AG08396 (cell line): ENCODE results near the gene PTDSS2.
"Not testable (repeated sequence)": the region's sequence is repeated elsewhere in the genome, so short reads cannot be mapped to it uniquely, and the experiment has no call there.

Experiments used
- DNase-seq: peaks from one replicate; pipeline ENCODE4 v3.0.0; 2012; ENCODE audit warnings: low spot score, mixed read lengths

Gene PTDSS2

DNA sequence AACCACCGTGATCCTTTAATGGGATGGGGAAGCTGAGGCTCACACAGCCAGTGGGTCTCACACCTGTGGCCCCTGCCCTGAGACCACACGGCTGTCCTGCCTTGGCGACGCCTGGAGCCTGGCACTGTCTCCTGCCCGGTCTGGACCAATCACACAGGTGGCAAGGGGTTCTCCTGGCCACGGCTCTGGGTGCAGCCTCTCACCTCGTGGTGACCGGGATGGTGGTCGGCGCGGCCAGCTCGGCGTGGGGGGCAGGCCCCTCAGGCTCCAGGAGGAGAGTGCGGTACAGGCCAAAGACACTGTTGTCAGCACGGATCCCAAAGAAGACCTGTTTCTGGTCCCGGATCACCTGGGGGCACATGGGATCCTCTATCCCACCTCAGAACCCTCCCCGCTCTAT is 17.0 kb upstream of the PTDSS2 start:
- no peak for DNase-seq

DNA sequence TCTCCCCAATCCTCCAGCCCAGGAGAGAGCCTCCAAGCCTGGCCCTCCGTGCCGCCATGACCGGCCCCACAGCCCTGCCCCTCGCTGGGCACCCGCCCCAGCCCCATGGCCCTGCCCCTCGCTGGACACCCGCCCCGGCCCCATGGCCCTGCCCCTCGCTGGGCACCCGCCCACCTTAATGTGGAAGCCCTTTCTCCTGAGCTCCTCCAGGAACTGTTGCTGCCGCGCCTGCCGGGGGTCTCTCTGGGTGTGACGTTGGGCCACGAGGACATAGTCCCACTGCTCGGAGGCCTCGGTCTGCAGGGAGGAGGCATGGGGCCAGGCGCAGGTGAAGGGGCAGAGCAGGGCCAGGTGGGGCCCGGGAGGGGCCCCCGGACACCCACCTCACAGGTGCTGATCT is 16.4 kb upstream of the PTDSS2 start:
- DNase-seq: no peak

DNA sequence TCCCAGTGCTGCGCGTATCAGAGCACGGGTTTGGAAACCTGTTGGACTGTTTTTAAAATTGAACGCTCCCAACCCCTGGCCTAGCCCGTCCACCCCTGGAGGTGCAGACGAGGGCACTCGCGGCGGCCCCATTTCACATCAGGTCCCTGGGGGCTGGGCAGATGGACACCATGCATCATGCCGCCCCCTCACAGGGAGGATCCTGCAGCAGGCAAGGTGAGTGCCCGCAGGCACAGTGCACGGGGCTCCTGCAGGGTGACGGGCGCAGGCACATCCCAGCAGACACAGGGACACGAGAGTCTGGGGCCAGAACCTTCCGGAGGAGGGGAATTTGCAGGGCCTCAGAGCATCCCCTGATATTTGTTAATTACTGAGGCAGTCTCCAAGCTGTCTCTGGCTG is 15.6 kb upstream of the PTDSS2 start:
- DNase-seq: no peak

DNA sequence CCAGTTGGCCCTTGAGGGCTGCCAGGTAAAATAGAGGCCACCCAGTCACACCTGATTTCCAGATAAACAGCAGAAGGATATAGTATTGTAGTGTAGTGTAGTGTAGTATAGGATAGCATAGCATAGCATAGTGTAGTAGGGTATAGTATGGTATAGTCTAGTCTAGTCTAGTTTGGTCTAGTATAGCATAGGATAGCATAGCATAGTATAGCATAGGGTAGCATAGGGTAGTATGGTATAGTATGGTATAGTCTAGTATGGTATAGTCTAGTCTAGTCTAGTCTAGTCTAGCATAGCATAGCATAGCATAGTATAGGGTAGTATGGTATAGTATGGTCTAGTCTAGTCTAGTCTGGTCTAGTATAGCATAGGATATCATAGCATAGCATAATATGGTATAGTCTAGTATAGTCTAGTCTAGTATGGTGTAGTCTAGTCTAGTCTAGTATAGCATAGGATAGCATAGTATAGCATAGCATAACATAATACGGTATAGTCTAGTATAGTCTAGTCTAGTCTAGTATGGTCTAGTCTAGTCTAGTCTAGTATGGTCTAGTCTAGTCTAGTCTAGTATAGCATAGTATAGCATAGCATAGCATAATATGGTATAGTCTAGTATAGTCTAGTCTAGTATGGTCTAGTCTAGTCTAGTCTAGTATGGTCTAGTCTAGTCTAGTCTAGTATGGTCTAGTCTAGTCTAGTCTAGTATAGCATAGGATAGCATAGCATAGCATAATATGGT is 14.9 kb upstream of the PTDSS2 start:
- DNase-seq: not testable (repeated sequence)

DNA sequence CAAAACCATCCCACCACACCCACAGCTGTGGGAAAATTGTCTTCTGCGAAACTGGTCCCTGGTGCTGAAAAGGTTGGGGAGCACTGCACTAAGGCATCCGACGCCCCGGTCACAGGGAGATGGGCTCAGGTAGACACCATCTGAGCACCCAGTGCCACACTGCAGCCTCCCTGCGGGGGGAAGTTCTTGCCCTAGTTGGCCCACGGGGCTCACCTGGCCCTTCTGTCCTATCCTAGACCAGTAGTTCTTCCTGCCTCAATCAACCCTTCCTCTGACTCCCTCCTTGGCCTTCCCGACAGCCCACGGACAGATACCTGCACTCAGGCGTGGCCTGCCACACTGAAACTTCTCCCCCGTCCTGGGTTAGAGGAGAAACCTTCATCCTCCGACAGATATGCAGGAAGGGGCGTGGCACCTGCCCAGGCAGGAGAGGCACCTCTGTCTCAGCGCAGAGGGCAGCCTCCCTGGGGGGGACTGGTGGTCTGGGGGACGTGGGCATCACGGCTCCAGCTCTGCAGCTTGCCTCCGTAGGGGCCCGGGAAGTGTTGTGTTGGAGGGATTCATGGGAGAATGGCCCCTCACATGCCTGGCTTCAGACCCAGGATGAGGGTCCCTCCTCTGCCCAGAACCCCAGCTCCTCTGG is 12.7 kb upstream of the PTDSS2 start:
- DNase-seq: no peak

DNA sequence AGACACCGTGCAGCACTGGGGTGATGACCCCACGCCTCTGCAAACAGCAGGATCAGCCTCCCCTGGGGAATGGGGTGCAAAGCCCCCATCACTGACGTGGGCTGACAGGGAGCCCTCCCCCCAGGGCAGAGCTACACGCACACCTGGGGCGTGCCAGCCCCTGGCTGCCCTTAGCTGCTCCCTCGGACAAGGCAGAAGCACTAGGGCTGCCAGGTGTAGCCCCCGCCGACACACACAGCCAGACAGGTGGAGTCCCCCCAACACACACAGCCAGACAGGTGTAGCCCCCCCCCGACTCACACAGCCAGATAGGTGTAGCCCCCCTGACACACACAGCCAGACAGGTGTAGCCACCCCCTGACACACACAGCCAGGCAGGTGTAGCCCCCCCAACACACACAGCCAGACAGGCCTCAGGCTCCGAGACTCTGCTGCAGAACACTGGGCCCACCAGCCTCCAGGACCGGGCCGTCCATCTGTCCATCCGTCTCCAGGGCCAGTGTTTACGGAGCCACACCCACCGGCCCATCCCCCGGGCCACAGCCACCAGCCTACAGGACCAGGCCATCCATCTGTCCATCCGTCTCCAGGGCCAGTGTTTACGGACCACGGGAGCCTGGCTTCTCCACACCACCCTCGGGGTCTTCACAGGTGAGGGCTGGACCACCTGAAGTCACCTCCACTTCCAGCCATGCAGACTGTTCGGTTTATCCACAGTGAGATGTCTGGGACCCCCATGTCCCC is 11.8 kb upstream of the PTDSS2 start:
- DNase-seq: no peak

DNA sequence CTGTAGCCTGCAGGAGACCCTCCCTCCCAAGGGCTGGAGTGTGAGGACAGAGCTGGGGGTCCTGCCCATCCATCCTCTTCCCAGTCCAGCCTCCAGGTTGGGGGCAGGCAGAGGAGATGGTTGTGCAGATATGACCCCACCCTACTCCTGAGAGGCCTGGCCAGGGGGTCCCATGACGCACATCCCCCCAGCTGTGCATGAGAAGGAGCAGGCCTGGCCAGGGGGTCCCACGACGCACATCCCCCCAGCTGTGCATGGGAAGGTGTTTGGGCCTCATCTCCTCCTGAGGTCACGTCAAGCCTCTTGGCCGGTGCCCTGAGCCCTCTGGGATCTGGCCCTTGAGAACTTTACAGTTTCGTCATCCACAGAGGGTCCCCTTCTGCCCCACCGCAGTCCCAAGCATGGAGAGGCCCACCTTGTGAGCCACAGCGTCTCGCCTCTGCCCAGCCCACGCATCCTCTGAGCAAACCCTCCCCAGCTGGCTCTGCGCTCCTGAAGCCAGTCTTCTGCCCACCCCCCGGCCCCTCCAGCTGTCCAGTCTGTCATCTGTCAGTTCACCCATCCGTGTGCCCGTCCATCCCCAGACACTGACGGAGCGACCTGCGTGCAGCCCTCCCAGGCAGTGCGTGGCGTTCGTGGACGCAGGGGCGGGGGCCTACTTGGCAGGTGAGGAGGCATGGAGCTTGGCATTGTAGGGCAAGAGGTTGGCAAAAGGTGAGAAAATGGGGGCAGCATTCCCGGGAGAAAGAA is 10.6 kb upstream of the PTDSS2 start:
- no peak for DNase-seq

DNA sequence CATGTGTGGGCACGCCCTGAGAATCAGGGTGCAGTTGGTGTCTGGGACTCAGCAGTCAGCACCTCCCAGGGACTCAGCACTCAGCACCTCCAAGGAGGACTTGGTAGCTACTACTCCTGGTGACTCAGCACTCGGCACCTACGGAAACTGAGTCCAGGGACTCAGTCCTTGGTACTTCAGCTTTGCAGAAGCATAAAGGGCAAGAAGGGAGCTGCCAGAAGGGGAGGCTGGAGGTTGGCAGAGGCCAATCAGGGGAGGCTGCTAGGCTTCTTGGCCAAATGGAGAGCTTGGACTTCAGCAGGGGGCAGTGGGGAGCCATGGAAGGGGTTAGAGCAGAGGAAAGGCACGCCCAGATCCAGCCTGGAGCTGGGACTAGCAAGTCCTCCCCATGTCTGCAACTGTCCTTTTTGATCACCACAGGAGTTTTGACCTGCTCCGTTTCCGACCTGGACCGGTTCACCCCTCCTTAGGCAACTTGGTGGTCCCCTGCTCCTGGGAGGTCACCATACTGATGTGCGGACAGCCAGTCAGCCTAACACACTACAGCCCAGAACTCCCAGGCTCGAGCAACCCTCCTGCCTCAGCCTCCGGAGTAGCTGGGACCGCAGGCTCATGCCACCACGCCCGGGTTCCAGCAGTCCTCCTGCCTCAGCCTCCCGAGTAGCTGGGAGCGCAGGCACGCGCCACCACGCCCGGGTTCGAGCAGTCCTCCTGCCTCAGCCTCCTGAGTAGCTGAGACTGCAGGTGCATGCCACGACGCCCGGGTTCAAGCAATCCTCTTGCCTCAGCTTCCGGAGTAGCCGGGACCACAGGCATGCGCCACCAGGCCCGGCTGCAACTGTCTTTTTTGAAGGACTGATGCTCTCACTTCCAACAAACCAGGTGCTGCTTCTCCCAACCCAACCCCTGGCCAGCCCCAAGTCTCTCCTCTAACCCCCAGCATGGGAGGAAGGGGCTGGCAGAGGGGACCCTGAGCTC is 9.7 kb upstream of the PTDSS2 start:
- no peak for DNase-seq

DNA sequence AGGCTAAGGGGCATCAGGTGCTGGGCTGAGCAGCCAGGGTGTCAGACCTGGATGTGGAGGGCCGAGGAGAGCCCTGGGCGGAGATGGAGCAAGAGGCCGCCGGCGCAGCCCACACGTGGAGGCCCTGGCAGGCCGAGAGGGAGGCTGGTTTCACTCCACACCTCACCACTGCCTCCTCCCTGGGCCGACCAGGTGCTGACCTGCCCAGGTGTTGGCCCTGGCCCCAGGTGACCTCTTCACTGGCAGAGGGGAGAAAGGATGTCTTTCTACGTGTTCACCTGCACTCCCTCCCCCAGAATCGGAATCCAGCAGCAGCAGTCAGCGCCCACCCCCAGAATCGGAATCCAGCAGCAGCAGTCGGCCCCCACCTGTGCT is 9.0 kb upstream of the PTDSS2 start:
- DNase-seq: no peak

DNA sequence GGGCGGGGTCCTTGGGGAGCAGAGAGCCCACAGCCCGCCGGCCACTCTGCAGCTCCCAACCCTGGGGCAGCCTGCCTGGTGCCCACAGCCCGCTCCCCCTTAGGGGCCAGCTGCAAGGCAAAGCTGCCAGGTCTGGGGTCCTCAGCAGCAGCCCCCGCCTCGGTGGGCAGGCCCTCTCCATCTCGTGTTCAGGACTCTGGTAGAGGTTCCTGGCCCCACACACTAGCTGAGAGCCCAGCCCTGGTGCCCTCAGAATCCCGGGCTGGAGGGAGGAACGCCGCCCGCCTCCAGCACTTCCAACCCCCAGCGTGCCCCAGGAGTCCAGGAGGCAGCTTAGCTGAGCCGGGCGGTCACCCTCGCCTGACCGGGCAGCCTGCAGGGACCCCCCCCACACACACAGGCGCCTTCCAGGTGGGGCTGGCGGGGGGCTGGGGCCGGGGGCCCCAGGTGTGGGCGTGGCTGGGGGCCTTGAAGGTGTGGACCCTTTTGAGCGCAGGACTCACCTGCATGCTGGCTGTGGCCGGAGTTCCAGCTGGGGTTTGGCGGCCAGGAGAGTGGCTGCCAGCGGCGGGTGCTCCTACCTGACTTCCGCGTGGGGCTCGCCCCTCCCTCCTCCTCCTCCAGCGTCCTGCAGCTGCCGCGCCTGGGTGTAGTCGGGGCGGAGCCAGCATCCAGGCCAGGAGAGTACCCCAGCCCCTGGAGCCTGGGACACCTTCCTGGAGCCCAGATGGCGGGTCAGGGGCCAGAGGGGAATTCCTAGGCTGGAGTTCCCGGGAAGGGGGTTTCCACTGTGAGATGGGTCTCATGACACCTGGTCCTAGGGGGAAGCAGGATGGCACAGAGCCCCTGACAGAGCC is 8.4 kb upstream of the PTDSS2 start, which contains the start of gene ANO9:
Gene ANO9 (minus strand): TSS at position 594 of the 857 bp plus-strand sequence. CDS start 85 bp downstream, at position 509.
- DNase-seq: no peak

DNA sequence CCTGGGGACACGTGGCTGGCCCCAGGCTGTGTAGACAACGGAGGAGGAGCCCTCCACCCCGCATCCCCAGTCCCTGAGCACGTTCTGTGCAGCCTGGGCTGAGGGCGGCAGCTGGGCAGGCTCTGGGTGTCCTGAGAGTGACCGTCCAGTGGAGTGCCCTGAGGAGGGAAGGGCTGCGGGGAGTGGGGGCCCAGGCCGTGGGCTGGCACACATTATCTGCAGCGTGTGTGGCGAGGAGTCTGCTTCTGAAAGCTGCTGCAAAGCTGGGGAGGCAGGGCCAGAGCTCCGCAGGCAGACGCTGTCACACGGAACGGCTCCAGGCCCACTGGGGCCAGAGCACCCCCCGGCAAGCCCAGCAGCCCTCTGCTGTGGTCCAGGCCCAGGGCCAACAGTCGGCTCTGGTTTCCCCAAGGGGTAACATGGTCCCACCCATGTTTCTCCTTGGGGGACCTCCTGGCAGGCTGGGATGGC is 7.4 kb upstream of the PTDSS2 start:
- DNase-seq: no peak

DNA sequence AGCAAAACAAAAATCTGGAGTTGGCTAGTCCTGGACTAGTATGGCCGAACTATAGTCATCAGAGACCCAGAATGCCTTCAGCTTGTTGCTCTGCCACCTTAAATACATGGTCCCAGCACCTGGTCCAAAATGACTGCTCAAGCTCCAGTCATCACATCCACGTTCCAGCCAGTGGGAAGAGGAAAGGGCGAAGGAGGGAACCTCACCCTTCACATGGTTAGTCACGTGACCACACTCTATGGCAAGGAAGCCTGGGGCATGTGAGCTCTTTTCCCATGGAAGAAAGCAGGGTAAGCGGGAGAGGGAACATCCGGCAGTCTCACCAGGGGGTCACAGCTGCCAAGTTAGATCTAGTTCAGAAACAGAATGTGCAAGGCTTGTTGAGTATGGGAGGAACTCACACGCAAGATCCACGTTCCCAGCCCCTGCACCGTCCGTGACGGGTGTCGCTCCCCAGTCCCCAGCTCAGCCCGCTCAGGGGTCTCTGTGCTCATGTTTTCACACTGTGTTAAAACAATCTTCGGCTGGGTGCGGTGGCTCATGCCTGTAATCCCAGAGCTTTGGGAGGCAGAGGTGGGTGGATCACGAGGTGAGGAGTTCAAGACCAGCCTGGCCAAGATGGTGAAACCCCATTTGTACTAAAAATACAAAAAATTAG is 6.4 kb upstream of the PTDSS2 start:
- no peak for DNase-seq

DNA sequence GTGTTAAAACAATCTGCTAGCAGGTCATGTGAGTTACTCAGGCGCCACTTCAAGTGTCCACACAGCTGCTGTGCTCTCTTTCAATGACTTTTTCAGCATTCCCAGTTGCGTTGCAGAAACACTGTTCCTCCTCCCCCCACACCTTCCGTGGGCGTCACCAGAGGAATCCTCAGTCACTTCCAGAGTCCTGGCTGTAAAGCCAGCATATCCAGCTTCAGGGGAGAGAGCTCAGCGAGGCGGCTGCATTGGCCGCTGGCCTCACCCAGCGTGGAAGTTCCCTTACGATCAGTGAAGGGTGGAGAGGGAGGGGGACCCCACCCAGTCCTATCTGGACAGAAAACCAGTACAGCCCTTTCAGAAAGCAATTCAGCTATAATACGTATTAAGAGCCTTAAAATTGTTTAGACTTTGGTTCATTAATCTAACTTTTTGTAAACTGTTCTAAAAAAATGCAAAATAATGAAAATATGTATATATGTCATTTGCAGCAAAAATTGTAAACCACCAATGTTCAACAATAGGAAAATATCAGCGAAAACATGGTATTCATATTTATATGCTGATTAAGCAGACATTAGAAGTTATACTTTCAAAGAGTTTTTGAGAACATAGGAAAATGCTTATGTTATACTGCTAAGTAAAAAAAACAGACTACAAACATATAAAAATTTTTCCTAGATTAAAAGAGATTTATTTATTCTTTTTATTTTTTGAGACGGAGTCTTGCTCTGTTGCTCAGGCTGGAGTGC is 5.5 kb upstream of the PTDSS2 start:
- DNase-seq: no peak

DNA sequence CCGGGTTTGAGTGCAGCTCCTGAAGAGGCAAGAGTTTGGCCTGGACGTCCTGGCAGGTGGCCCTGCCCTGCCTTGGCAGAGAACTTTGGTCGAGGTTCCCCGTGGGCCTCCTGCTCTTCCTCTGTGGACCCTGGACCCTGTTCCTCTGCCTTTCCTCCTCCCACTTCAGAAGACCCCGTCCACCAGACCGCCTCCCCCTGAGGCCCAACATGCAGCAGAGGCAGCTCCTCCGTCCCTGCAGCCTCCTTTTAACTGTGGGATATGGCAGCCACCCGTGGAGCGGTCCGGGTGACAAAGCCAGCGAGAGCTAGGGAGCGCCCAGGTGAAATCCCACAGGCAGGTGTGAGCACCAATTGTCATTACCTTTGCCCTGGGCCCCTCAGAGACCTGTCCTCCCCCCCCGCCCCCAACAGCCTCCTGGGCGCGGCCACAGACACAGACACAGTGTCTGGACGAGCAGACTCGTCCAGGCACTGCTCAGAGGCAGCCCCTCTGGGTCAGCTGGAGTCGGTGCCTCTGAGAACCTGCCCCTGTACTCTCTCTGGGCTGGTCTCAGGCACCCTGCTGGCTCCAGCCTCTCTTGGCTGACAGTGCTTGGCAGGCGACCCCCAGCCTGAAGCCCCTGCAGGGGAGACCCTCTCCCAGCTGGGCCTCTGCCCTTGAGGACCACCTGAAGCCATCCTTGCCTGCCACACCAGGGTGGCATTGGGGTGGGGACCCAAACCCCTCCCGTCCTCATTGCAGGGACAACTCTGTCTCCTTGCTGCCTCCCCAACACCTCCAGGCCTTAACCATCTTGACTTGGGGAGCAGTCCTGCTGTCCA is 4.1 kb upstream of the PTDSS2 start:
- no peak for DNase-seq

DNA sequence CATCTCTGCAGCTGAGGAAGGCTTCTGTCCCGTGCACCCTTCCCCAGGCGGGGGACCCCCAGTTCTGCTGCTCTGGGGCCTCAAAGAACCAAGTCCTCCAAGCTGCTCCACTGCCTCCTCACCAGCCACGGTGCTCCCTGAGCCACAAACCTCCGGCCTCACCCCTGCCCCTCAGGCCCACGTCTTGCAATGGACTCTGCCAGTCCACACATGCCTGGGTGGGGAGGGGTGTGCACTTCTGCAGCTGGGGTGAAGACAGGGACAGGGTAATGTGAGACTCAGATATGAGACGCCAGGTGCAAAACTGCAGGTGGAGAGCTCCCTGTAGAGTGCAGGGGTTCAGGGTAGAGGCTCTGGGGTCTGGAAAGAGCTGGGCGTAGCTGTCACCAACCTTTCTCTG is 3.2 kb upstream of the PTDSS2 start:
- no peak for DNase-seq

DNA sequence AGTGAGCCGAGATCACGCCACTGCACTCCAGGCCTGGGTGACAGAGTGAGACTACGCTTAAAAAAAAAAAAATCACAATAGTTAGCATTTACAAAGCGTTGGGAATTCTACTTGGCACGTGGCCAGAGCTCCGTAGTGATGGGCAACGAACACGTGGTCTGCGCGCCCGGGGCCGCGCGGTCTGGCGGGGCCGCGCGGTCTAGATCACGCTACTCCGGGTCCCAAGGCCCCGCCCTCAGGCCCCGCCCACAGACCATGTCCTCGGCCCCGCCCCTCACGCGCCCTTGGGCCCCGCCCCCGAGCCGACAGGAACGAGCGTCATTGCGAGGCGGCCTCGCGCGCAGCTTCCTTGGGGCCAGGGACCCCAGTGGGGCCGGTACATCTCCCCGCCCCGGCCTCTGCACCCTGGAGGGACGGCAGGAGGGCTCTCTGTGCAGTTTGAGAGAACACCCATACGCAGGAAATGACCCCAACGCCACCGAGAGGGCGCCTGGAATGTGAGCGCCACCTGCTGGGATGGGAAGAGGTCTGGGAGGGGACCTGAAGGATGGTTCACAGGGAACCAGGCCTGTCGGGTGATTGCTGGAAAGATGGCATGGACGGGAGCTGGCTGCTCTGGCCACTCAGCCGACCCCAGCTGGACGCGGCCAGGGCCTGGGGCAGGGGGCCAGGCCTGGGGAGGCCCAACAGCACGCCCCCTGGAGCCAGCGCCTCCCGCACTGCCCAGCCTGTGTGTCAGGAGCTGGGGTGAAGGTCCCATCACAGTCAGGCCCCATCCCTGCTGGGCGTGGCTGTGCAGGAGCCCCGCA is 2.0 kb upstream of the PTDSS2 start:
- peak; percentile 97 for DNase-seq
